RPMI8226 (cell line): Measurements from ENCODE around the gene USH2A.

ENCODE experiments used
- DNase-seq: peaks from one replicate; pipeline ENCODE4 v3.0.0-alpha.2; 2015

The USH2A gene

DNA sequence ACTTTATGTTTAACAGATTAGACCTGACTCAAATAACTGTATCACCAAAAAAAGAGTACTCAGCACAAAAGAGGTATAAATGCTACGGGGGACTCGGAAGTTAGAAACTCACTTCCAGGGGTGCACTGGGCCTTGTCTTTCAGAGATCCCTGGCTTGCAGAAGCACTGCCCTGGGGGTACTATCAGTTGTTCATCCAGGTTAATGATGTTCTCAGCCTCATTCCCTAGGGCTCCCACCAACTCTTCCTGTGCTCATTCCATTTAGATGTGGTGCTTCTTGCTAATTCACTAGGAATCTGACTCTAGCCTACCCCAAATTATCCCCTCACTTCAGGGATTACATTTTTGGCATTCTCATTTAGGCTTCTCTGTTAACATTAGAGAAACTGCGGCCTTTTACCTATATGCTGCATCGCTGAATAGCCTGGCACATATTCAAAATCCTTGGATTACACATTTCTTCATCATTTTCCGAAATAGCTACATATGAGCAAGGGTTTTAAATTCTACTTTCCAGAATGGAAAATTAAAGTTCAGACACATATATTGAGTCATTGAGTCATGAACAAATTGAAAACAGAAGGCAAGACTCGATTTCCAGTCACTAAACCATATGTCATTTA is 517.6 kb downstream of the USH2A start:
- DNase-seq, result no peak

DNA sequence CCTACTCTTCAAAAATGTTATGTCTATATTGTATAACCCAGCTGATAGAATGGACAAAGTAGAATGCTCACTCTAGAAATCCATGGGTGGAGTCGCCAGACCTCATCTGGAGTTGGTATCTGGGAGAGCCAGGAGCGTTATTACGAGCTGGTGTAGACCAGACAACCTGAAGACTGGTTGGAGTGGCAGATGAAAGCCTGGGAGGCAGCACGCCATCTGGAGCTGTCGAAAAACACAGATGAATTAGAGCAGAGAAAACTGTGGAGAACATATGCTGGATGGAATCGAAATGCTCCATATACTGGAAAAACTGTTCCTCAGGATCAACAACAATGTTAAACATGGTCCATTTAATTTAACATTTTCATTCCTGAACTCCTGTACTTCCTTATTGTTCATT is 522.6 kb downstream of the USH2A start:
- no peak for DNase-seq

DNA sequence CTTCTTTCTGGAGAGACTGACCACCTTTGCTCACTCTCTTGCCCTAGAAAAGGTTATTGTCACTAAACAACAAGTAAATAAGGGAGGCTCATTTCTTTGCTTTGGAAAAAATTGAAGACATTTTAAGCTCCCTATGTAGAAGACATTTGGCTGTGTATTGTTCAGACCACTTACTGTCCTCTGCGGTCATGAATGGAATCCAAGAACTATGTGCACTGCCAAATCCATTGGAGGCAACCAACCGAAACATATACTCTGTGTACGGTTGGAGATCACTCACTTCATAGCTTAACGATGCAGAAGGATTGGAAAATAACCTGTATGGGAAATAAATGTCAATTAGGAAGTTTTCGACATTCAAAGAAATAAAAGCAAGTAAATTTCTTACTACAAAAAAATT is 523.3 kb downstream of the USH2A start:
- DNase-seq, result no peak

DNA sequence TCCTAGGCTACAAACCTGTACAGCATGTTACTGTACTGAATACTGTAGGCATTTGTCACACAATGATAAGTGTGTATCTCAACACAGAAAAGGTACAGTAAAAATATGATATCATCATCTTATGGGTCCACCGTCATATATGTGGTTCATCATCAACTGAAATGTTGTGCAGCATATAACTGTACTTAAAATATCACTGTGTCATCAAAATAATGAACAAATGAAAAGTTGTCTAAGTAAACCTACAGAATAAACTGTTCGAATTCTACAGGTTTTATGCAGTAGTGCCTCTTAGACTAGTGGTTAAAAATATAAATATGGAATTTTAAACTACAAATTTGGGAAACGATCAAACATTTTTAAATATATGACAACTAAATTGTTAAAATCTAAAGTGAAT is 527.4 kb downstream of the USH2A start:
- no peak for DNase-seq

DNA sequence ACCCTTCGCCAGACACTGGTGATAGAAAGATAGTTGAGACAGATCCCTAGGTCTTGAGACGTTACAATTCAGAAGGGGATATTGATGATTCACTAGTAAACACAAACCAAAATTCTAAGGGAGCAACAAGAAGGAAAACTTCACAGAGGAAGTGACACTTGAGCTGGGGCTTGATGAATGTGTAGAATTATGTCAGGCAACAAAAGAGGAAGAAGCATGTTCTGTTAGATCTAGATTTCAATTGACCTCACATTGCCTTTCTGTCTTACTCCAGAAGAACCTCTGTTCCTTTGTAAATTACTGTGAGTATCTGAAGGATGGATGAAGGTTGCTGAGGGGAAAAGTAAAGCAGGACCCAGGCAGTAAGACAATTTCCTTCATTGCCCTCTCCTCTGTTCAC is 528.0 kb downstream of the USH2A start:
- DNase-seq, result no peak

DNA sequence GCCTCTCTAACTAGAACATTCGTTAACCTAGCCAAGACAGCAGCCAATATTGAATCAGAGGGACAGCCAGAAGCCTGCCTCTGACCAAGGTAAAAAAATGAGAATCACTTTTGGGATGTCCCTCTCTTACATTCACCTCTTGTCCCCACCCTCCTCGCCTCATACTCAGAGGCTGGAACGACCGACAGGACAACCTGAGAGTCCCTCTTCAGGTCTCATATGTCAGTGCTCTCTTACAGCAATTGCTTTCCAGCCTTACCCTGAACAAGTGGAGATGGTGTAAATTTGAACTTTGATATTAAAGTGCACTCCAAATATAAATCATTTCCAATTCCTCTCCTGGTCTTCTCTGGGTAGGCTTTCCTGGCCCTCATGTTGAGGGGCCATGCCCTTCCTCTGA is 528.6 kb downstream of the USH2A start:
- no peak for DNase-seq

DNA sequence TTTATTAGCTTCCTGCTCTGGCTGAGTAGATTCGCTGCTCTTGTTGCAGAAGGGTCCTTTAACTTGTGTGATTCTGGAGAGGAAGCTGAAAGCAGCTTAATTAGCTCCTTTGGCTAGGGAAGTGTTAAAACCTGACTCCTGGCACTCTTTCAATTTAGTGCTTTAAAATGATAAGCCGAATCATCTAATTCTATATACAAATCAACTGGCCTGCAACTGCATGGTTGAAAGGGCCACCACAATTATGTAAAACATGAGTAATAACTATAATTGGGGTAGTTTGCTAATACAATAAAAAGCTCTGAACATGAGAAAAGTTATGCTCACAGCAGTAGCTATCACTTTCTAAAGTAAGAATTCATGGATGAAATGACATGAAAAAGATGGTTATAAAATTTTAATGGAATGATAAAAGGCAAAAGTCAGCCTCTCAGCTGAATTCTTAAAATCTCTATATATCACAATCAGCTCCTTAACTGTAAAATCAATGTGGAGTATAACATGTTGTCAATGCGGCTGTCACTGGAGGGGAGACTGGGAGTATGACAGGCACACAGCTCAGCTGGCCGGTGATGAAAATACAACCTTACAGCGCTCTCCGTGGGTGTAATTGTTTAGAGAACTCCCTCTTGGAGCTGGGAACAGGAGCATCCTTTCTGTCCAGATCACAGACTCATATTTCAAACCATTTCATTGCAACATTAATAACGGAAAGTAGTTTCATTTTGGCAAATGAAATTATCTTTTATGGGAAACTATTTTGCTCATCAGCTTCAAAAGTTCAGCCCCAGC is 531.8 kb downstream of the USH2A start:
- DNase-seq, result no peak

DNA sequence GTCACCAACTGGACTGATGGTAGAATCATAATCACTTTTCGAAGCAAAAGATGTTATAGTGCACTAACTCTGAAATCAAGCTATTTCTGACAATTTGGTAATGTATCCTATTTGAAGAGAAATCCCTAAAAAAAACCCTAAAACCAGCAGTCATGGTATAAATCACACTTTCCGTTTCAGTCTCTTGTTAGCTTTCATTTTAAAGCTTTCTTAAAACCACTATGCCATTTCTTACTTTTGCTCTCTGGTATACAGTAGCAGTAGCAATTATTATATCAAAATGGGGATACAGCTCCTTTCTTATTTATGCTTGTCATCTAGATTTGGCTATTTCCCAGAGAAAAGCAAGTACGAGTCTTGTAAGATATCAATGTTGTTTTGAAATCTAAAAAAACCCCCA is 532.8 kb downstream of the USH2A start:
- DNase-seq, result no peak

DNA sequence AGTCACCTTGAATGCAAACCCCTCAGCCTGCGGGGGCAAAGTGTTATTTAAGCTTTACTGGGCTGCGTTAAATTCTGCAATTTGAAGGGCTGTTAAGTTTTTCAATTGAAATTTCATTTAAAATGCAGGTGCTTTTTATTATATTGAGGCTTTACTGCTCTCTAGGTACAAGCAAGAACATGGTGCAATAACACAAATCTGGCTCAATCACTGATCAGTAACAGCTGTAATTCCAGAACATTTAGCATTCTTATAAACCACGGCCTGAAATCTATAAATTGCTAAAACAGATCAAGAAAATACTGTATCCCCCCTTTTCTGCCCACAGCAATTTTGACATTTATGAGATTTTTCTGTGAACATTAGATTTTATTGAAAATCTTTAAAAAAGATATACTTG is 533.4 kb downstream of the USH2A start:
- DNase-seq, result no peak

DNA sequence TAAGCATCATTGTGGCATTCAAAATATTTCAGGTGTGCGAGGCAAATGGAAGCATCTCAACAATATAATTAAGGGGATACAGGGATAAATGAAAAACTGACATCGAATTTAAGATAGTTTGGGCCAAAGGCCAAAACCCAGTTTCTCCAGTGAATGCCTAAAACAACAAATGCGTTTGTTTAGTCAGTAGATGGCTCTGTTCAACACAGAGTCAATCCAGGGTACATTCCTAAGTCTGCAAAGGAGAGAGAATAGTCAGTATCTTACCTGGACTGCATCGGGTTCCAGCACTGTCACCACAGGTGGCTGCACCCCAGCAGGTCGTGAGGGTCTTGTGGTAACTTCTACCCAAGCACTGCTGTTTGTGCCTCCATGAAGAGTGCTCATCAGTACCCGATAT is 535.1 kb downstream of the USH2A start:
- DNase-seq, result no peak

DNA sequence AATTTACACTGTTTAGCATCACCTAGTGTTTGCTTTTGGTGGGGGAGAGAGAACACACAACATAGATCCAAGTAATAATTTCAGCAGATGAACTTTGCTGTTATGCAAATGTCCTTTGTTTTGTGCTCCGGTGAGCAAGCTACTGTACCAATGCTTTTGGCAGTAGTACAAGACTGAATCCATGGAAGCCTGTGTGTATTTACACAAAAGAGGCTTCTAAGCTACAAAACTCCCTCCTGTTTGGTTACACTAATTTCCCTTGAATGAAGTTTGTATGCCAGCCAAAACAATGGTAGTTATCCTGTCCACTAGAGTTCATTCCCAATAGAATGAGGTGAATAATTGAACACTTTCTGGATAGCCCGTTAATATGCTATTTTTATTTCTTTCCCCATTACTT is 535.6 kb downstream of the USH2A start:
- DNase-seq, result no peak

DNA sequence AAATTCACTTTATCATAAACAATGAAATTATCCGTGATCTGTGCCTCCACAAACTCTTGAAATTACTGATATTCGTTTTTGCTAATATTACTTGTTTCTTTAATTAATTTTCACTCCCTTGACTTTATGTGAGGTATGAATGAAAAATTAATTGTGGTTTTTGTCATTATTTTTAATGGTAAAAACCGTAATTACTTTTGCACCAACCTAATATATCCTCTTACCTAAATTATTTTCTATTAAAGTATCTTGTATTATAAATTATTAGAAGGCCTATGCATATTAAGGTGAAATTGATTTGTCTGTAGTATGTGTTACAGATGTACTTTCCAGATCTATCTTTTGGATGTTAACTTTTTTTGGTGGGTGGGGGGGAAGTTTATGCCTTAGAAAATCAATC is 540.2 kb downstream of the USH2A start:
- no peak for DNase-seq

DNA sequence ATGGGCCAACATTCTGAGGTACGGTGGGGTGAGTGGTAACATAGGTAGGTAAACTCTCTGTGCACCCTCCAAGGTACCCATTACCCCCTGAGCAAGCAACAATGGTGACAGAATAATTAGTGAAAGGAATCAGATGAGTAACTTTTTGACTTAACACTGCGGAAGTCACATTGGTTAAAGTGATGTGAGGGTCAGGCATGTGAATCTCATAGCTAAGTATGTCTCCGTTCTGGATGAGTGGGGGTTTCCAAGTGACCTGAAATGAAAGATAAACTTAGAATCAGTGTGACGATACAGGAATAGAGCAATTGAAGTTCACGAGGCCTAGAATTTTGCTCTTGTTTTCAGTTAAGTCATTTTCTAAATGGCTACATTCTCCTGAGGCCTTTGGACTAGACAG is 544.4 kb downstream of the USH2A start:
- DNase-seq, result no peak

DNA sequence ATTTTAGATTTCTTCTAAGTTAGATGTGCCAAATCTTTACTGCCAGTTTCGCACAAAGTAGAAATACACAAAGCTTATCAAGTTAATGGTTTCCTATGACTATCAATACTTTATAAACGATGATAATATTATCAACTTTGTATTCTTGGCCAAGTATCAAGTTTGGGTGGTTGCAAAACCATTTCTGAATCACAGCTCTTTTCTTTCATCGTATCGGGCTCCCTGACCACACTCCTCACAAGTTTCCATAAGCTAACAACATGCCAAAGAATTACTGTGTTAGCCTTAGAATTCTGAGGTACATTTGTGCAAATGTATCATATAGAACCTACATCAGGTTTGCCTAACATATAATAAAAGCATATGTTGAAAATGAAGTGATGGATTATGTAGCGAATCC is 545.1 kb downstream of the USH2A start:
- DNase-seq, result no peak

DNA sequence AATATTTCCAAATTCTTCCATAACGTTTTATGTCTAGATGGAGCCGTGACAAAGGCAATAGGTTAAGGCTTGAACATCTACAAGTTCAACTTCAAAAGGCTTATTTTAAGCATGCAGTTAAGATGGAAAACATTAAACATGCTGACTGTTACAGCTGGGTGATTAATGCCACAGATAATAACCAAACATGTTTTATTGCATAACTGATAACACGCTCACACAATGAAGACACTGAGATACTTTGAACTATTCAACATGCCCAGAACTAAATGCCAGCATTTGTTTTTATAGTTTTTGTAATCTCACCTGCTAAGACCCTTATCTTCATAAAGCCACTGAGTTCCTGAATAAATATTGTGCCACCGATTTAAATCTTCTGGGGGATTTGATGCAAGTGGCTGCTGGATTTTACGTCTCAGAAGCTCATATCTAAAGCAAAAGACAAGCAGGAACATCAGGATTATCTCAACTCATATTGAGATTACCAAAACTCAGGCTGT is 545.7 kb downstream of the USH2A start:
- DNase-seq, result no peak

DNA sequence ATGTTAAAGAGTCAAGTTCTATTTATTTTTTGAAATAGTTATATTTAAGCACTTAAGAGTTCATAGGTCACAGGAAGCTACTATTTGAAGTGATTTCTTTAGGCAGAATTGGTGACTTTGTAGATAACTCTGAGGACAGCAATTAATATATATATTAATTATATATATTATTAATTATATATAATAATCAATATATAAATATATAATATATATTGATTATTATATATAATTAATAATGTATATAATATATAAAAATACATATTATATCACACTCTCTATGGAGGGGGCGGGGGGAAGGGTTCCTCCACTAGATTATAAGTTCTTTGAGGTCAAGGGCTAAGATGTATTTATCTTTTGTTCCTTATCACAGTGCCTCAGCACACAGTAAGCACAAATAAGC is 547.5 kb downstream of the USH2A start:
- DNase-seq, result no peak

DNA sequence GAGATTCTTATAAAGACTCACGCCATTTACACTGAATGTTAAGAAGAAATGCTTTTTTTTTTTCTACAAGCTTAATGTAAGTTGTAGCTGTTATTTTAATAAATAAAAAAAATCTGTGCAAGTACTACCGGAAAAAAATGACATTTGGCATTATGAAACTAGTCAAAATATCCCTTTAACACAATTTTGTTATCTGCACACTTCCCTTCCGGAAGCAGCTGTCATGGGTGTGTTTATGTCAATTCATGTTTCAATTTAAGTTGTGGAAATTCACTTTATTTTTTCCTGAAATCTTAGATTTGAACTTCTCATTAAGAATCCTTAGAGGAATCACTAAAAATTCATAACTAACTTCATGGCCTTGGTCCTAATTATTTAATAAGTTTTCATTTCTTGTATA is 548.0 kb downstream of the USH2A start:
- no peak for DNase-seq

DNA sequence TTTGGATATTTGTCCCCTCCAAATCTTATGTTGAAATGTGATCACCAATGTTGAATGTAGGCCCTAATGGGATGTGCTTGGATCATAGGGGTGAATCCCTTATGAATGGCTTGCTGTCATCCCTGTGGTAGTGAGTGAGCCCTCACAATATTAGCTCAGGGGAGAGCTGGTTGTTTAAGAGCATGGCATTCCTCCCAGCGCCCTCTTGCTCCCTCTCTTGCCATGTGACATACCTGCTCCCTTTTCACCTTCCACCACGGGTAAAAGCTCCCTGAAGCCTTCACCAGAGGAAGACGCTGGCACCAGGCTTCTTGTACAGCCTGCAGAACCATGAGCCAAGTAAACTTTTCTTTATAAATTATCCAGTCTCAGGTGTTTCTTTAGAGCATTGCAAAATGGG is 550.6 kb downstream of the USH2A start:
- no peak for DNase-seq

DNA sequence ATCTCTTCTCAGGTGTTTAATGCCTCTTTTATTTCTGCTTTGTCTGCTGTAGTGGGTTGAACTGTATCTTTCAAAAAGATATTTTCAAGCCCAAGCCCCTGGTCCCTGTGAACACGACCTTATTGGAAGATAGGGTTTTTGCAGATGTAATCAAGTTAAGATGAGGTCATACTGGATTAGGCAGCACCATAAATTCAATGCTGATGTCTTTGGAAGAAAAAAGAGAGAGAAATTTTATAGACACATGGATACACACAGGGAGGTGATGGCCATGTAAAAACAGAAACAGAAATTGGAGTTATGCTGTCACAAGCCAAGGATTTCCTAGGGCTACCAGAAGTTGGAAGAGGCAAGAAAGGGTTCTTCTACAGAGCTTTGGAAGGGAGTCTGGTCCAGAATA is 554.7 kb downstream of the USH2A start:
- no peak for DNase-seq

DNA sequence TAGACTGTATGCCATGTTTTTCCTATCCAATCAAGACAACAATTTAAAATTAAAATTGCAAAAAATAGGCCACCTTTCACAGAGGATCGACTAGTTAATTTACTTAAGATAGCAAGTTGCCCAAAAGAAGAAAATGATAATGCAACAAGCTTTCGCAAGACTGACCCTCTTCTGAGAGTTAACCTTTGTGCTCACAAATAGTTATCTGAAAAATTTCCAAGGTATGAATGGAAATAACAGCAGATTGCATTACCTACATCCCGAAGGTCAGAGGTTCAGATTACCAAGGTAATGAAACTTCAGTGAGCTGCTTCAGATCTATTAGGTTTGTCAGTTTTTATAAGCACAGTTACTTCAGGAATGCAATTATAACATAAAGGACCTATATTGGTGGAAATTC is 558.2 kb downstream of the USH2A start:
- DNase-seq, result no peak

DNA sequence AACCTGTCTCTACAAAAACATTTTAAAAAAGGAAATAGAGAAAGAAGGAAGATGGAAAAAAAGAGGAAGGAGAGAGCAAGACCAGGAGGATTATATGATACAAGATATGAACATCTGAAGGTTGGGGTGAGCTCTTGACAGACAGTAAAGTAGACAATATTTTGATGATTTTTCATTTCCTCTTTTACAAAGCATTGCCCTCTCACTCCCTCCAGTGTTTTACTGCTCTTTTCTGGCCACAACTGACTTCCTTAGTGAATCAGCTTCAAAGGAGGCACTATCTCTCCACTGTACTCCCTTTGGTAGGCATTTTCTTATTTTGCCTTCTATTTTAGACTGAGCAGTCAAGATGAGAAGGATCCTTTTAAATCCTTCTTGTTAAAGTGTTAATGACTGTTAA is 559.5 kb downstream of the USH2A start:
- DNase-seq, result peak; percentile 22

DNA sequence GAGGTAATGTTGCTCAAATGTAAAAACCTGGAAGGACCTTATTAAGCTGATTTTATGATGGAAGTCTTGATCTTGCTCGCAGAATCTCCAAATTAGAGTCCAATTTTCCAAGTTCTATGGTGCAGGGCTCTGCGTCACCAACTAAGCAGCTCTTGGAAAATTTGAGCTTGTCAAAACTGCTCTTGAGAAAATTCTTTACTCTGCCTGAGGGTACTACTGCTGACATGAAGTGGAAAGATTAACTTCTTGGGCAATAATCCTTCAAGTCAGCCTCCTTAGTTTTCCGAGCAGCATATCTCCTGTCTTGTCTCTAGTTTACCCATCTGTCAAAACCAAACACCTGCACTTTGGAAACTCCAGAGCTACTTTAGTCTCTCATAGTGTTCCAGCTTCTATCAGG is 562.4 kb downstream of the USH2A start:
- no peak for DNase-seq

DNA sequence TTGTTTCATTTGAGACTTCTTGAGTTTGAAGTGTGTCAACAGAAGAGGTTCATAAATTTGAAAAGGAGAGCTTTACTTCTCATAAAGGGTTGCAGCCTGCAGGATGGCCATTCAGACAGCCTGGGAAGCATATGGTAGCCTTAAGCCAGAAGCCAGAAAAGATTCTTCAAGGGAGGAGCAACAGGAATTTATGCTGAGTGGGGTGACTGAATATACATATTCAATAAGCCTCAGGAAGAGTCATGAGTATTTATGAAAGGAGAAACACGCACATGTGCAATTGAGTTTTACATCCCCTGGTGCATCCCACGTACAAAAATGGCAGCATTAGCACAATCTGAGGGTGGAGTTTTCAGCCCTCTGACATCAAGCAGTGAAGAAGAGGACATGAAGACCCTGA is 565.9 kb downstream of the USH2A start:
- DNase-seq, result no peak

DNA sequence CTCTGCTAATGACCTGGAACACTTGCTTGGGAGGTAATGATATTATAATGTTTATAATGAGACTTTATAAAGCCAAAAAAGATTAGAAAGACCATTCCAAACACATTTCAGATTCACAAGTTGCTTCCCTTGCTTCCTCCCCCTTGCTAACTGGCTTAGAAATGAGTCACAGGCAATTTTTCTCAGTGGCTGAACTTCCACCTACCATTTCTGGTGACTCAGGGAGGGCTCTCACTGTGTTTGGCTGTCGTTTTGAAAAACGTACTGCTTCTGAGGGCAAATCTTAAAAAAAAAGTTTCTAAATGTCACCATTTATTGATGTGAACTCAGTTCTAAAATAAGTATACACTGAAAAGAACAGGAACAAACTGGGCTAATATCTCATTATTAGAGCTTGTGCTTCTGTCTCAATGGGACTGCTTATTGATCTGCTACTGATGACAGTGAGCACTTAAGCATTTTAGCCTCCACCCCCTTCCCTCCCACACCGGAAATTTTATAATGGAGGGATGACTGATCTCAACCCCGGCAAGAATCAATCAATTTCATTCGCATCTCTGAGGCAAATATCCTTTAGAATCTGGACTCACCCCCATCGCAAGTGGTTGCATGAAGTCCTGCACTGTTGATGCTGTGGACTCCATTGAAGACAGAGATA is 577.9 kb downstream of the USH2A start:
- DNase-seq, result no peak
